BJ (cell line): ENCODE measurements around the gene IKZF2. TPM values are rescaled to one million over a fixed set of nuclear protein-coding genes. Genes with fewer than 3 reads are reported as not detected.

ENCODE experiments used
- CTCF ChIA-PET: fragments of 350-600 bp; formaldehyde crosslinking; extraction: SDS; loops from one replicate; lab custom pipeline; 2021; ENCODE audit warnings: antibody characterized with exemption, inconsistent platforms; lab: Yijun Ruan, JAX
- POLR2A ChIA-PET: fragments of 300-600 bp; sonication (Branson Sonifier 250); formaldehyde crosslinking; extraction: SDS; loops from one replicate; lab custom pipeline; 2021; ENCODE audit warnings: antibody characterized with exemption; lab: Charles Lee
- DNase-seq: peaks from one replicate; pipeline ENCODE4 v3.0.0-alpha.2; 2011; ENCODE audit warnings: low read depth
- H3K27me3 ChIP-seq: 2 replicates; pipeline ENCODE4 v1.6.0; 2011; ENCODE audit warnings: low read length; ENCODE audit not compliant: control insufficient read depth, insufficient read depth
- H3K36me3 ChIP-seq: 2 replicates; pipeline ENCODE4 v1.5.1; 2011; ENCODE audit warnings: low read length; ENCODE audit not compliant: control insufficient read depth, insufficient read depth
- H3K4me3 ChIP-seq: 2 replicates; pipeline ENCODE4 v1.5.1; 2011; ENCODE audit warnings: low read depth, mild to moderate bottlenecking, control low read depth, low read length
- CTCF ChIP-seq: IDR thresholded peaks from 2 replicates; pipeline ENCODE4 v1.5.1; 2011; ENCODE audit warnings: low read depth, mild to moderate bottlenecking, control low read depth, inconsistent platforms, low read length, moderate library complexity; ENCODE audit not compliant: insufficient read depth
- polyA plus RNA-seq: library from polyadenylated mRNA; depleted of rRNA; stranded (reverse); fragments of >200 nt; gene quantifications from 2 replicates; pipeline ENCODE4 v1.2.3, GENCODE V29; 2011

The IKZF2 gene
- polyA plus RNA-seq, 1 experiment, result 2.4 TPM

- no peak overlapping the region for H3K4me3 ChIP-seq
- no peaks in the 10 kb centered on the region for H3K36me3 ChIP-seq
- no peak for DNase-seq
- ChIA-PET CTCF (no interaction called here), POLR2A (no interaction called here)
- H3K27me3 ChIP-seq, result no peaks in the 10 kb centered on the region
- no peak for TF ChIP-seq CTCF
Measured at GRCh38 chr2:213101692-213102460, 49.5 kb downstream of the IKZF2 start.

DNA sequence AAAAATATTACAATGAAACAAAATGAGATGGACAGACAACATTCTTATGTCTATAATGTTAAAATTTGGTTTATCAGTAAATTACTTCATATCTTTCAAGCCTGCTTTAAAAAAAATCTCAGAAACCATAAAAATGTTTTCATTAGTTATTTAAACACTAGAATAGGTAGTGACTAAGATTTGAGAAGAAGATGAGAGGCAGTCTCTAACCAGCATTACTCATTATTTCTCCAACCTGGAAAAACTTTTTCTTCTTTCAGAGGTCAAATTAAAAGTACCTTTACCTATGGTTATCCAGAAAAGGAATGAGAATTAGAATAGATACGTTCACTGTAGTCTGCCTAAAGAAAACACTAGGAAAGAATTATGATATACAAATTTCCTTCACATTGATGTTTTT, 50.3 kb downstream of the IKZF2 start:
- H3K4me3 ChIP-seq, result no peak overlapping the region
- no peak for DNase-seq
- ChIA-PET CTCF (no interaction called here), POLR2A (no interaction called here)
- no peaks in the 10 kb centered on the region for H3K36me3 ChIP-seq
- H3K27me3 ChIP-seq, result no peaks in the 10 kb centered on the region
- TF ChIP-seq CTCF, result no peak

- Histone ChIP-seq H3K36me3 (no peaks in the 10 kb centered on the region), H3K4me3 (no peak overlapping the region), H3K27me3 (no peaks in the 10 kb centered on the region)
- ChIA-PET CTCF (interaction anchor here (0.6 kb wide), 1 partner anchor 475 kb away, joined by 6 read pairs; no protein-coding TSS in a partner anchor), POLR2A (no interaction called here)
- no peak for DNase-seq
- no peak for TF ChIP-seq CTCF
Measured at GRCh38 chr2:213098612-213099011, 52.8 kb downstream of the IKZF2 start.

DNA sequence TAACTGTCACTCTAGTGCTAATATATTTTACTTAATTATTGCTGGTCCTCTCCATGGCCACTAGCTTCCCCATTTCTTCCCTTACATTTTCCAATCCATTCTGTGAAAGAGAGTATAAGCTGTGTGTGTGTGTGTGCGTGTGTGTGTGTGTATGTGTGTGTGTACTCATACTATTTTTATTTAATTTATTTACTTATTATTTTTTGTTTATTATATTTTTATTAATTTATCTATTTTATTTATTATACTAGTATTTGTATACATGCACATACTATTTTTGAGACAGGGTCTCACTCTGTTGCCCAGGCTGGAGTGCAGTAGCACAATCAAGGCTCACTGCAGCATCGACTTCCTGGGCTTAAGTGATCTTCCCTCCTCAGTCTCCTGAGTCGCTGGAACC, 59.6 kb downstream of the IKZF2 start:
- CTCF ChIA-PET, result no interaction called here
- H3K36me3 ChIP-seq, result no peaks in the 10 kb centered on the region
- no peaks in the 10 kb centered on the region for H3K27me3 ChIP-seq
- POLR2A ChIA-PET, result no interaction called here
- no peak for DNase-seq
- TF ChIP-seq CTCF, result no peak
- H3K4me3 ChIP-seq, result no peak overlapping the region

DNA sequence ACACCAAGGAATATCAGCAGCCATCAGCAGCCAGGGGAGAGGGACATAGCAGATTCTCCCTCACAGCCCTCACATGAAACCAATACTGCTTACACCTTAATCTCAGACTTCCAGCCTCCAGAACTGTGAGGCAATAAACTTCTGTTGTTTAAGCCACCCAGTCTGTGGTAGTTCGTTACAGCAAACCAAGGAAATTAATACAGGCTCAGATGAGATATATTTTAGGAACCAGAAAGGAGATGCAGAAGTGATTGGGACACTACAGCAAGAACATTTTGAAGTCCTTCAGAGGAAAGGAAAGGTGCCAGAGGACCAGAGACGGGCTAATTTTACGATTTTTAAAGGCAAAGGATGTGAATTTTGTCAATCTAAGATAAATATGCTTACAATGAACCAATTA, 60.6 kb downstream of the IKZF2 start:
- Histone ChIP-seq H3K27me3 (no peaks in the 10 kb centered on the region), H3K4me3 (no peak overlapping the region), H3K36me3 (no peaks in the 10 kb centered on the region)
- TF ChIP-seq CTCF, result no peak
- ChIA-PET CTCF (no interaction called here), POLR2A (no interaction called here)
- DNase-seq, result no peak
